HUES6 (cell line): ENCODE results near the gene IDUA.

Experiments
- H3K27ac ChIP-seq: 2 replicates; pipeline ENCODE4 v1.7.0; 2013; ENCODE audit warnings: low read depth, mild to moderate bottlenecking, low read length, inconsistent platforms
- H3K27me3 ChIP-seq: 2 replicates; pipeline ENCODE4 v1.6.1; 2013; ENCODE audit warnings: low read length; ENCODE audit not compliant: control insufficient read depth, insufficient read depth
- H3K36me3 ChIP-seq: 2 replicates; pipeline ENCODE4 v1.6.1; 2013; ENCODE audit warnings: low read length; ENCODE audit not compliant: control insufficient read depth, insufficient read depth
- H3K4me1 ChIP-seq: 2 replicates; pipeline ENCODE4 v1.6.1; 2013; ENCODE audit warnings: low read length; ENCODE audit not compliant: control insufficient read depth, insufficient read depth
- H3K4me3 ChIP-seq: 2 replicates; pipeline ENCODE4 v1.5.1; 2013; ENCODE audit warnings: low read depth, low read length
- H3K9ac ChIP-seq: one replicate; pipeline ENCODE4 v1.6.1; 2013; ENCODE audit warnings: mild to moderate bottlenecking, low read length
- H3K9me3 ChIP-seq: 2 replicates; pipeline ENCODE4 v1.6.1; 2013; ENCODE audit warnings: low read depth, low read length; ENCODE audit not compliant: control insufficient read depth, insufficient read depth

Gene IDUA

DNA sequence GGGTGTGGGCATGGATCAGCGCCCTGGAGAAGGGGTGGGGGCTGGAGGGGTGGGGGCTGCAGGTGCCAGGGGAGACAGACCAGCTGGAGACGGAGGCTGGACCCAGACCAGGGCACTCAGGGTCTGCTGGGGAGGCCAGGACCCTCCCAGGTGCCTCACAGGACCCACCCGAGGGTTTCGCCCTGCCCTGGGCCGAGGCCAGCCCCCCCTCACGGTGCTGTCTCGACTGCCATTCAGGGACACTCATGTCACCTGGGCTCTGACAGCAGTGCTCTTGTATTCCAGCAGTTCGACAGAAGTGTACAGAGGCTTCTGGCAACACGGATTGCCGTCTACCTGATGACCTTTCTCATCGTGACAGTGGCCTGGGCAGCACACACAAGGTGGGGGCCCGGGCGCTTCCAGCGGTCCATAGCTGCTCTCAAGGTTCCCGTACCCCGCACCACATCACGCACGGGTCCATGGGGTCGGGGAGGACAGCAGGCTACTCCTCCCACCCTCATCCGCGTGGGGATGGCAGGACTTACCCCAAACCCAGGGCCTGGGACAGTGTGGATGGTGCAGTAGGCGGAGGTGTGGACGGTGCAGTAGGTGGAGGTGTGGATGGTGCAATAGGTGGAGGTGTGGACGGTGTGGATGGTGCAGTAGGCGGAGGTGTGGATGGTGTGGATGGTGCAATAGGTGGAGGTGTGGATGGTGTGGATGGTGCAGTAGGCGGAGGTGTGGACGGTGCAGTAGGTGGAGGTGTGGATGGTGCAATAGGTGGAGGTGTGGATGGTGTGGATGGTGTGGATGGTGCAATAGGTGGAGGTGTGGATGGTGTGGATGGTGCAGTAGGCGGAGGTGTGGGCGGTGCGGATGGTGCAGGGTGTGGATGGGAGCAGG, 36.5 kb upstream of the IDUA start:
- Histone ChIP-seq H3K9ac (no peak overlapping the region), H3K27me3 (peaks cover 21% of the 10 kb centered on the region; the same call in 1 of the 2 replicates), H3K27ac (no peak overlapping the region), H3K36me3 (no peaks in the 10 kb centered on the region), H3K9me3 (no peaks in the 10 kb centered on the region), H3K4me3 (no peak overlapping the region), H3K4me1 (peaks cover 16% of the 10 kb centered on the region; the same call in 1 of the 2 replicates)

DNA sequence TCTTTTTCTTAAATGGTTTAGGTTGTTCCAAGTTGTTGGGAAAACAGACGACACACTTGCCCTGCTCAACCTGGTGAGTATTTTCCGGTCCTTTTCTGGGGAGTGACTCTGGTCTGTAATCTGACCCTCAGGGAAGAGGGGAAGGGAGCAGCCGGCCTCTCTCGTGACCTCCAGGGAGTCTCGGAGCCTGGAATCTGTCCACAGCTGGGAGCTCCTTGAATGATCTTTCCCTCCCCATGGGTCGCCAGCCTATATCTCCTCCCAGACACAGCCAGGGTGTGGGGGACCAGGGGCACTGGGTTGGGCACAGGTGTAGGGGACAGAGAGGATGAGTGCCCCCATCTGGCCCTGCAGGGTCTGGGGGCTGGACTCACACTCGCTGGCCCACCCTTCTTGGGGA, 35.7 kb upstream of the IDUA start:
- no peak overlapping the region for H3K27ac ChIP-seq
- no peak overlapping the region for H3K4me3 ChIP-seq
- H3K9me3 ChIP-seq: no peaks in the 10 kb centered on the region
- peaks cover 13% of the 10 kb centered on the region; the same call in 1 of the 2 replicates for H3K27me3 ChIP-seq
- H3K36me3 ChIP-seq: no peaks in the 10 kb centered on the region
- no peak overlapping the region for H3K9ac ChIP-seq
- H3K4me1 ChIP-seq: peaks cover 8% of the 10 kb centered on the region; the same call in 1 of the 2 replicates

DNA sequence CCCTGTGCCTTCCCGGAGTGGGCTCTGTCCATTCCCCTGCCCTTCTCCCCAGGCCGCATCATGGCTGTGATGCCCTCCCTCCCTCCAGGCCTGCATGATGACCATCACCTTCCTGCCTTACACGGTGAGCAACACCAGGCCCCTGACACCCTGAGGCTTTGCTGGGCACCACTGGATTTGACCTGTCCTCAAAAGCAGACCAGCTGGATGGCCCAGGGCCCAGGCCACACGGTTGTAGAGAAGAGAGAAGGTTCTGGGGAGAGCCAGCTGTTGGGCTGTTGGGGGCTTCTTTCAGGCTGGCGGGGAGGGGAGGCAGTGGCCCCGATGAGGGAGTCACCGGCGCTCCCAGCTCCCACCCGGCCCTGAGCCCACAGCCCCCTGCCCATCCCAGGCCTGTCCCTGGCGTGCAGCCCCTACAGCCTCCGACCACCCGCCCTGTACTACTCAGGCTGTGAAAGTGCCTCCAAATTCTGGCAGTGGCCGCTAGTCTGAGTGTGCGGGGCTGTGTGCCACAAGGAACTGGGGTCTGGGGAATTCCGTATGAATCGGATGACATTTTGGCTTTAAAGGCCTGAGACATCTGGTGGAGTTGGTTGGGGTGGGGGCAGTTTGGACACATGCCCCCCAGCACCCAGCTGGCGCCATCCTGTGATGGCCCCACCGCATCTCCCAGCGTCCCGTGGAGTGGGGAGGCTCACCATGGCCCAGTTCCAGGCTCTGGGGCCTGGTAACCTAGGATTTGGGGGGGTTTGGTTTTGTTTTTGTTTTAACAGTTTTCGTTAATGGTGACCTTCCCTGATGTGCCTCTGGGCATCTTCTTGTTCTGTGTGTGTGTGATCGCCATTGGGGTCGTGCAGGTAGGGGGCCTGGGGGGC, 35.0 kb upstream of the IDUA start:
- Histone ChIP-seq H3K4me3 (no peak overlapping the region), H3K36me3 (no peaks in the 10 kb centered on the region), H3K9me3 (no peaks in the 10 kb centered on the region), H3K4me1 (peaks cover 7% of the 10 kb centered on the region; the same call in 1 of the 2 replicates), H3K27ac (no peak overlapping the region), H3K27me3 (peaks cover 6% of the 10 kb centered on the region; the same call in 1 of the 2 replicates), H3K9ac (no peak overlapping the region)

DNA sequence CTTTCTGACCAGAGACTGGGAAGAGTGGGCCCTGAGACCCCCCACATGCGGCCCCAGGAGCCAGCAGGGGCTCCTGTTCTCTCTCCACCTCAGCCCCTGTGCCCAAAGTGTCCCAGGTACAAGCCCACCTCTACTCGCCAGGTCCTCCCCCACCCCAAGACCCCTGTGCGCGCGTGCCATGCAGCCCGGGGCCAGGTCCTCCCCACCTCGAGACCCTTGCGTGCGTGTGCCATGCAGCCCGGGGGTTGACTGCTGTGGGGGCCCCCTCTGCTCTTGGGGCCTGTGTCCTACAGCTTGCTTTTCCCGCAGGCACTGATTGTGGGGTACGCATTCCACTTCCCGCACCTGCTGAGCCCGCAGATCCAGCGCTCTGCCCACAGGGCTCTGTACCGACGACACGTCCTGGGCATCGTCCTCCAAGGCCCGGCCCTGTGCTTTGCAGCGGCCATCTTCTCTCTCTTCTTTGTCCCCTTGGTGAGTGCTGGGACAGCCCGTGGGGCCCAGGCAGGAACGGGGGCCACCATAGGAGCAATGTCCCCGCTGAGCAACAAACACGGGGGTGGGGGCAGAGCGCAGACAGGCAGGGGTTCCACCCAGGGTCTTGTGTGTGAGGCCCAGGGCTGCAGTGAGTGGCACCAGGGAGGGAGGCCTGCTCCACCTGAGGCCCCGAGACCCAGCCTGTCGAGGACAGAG, 33.8 kb upstream of the IDUA start:
- no peak overlapping the region for H3K27ac ChIP-seq
- no peaks in the 10 kb centered on the region for H3K36me3 ChIP-seq
- H3K4me1 ChIP-seq: peaks cover 5% of the 10 kb centered on the region; the same call in 1 of the 2 replicates
- H3K9ac ChIP-seq: no peak overlapping the region
- no peaks in the 10 kb centered on the region for H3K27me3 ChIP-seq
- H3K4me3 ChIP-seq: no peak overlapping the region
- no peaks in the 10 kb centered on the region for H3K9me3 ChIP-seq

DNA sequence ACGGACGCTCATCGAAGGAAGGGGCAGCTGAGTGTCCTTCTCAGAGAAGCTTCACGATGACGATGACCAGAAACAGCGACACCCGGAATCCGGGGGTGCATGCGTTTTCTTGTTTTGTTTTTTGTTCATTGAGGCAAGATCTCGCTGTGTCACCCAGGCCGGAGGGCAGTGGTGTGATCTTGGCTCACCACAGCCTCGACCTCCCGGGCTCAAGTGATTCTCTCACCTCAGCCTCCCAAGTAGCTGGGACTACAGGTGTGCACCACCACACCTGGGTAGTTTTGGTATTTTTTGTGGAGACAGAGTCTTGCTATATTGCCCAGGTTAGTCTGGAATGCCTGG, 33.3 kb upstream of the IDUA start:
- Histone ChIP-seq H3K4me3 (no peak overlapping the region), H3K36me3 (no peaks in the 10 kb centered on the region), H3K27me3 (no peaks in the 10 kb centered on the region), H3K9ac (no peak overlapping the region), H3K9me3 (no peaks in the 10 kb centered on the region), H3K27ac (no peak overlapping the region), H3K4me1 (no peaks in the 10 kb centered on the region; the same call in 1 of the 2 replicates)

DNA sequence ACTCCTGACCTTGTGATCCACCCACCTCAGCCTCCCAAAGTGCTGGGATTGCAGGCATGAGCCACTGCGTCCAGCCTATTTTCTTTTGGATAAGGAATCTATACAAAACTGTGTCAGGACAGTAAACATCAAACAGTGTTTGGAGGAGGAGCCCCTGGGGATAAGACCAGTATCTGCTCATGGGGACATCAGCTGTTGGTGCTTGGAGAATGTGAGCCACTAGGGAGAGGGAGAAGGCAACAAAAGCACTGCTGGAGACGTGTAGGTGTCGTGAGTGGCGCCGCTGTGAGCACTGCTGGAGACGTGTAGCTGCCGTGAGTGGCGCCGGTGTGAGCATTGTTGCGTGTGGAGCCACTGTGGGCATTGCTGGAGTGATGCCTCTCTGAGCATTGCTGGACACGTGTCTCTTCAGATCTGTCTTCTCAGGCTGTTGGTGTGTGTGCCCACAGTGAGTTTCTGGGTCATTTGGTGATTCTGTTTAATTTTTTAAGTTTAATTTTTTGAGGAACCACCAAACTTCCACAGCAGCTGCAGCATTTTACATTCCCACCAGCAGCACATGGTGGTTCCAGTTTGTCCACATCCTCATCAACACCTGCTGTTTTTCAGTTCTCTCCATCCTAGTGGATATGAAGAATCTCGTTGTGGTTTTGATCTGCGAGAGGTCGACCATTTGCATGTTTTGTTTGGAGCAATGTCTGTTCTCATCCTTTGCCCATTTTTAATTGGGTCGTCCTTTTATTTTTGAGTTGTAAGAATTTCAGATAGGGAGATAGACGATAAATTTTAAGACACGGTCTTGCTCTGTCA, 32.4 kb upstream of the IDUA start:
- no peaks in the 10 kb centered on the region for H3K36me3 ChIP-seq
- H3K4me3 ChIP-seq: no peak overlapping the region
- H3K9ac ChIP-seq: no peak overlapping the region
- no peak overlapping the region for H3K27ac ChIP-seq
- H3K27me3 ChIP-seq: no peaks in the 10 kb centered on the region
- no peaks in the 10 kb centered on the region for H3K9me3 ChIP-seq
- H3K4me1 ChIP-seq: no peaks in the 10 kb centered on the region; the same call in 1 of the 2 replicates

DNA sequence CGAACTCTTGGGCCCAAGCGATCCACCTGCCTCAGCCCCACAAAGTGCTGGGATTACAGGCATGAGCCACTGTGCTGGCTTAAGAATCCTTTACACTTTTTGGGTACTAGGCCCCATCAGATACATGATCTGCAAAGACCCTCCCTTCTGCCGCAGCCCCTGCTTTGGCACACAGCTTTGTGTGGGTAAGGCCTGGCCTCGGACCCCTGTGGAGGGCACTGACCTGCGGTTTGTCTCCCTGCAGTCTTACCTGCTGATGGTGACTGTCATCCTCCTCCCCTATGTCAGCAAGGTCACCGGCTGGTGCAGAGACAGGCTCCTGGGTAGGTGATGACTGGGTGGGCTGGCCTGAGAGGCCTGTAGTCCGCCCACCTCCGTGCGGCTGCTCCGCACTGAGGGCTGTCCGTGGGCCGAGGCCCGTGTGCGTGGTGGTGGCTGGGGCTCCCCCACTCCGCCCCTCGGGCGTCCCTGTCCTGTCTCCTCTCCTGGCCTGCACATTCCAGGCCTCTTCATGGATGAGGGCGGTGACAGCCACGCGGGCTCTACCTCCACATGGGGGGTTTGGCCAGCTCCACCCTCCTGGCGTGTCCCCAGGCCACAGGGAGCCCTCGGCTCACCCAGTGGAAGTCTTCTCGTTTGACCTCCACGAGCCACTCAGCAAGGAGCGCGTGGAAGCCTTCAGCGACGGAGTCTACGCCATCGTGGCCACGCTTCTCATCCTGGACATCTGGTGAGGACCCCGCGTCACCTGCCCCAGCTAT, 31.5 kb upstream of the IDUA start:
- Histone ChIP-seq H3K36me3 (0 out of 2 replicates have a peak, but pooled peaks cover 2% of the 10 kb centered on the region), H3K9me3 (no peaks in the 10 kb centered on the region), H3K9ac (no peak overlapping the region), H3K4me1 (no peaks in the 10 kb centered on the region; the same call in 1 of the 2 replicates), H3K27ac (no peak overlapping the region), H3K4me3 (no peak overlapping the region), H3K27me3 (no peaks in the 10 kb centered on the region)

DNA sequence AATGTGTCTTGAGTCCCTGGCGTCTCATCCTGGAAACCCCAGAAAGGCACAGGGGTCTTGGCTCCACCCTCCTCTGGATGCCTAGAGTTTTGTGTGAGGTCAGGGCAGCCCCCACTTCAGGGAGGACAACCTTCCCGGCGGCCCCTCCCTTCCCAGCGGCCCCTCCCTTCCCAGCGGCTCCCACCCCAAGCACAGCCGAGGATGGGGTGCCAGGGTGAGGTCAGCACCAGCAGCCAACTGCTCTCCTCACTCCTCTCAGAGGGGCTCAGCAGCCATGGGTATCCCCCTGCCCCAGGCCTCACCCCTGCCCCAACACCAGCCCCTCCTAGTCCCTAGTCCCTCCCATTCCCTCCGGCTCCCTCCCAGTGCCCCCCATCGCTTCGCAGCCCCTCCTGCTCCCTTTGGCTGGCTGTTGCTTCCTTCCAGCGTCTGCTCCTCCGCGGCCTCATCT, 30.9 kb upstream of the IDUA start:
- Histone ChIP-seq H3K9me3 (no peaks in the 10 kb centered on the region), H3K36me3 (0 out of 2 replicates have a peak, but pooled peaks cover 3% of the 10 kb centered on the region), H3K27me3 (no peaks in the 10 kb centered on the region), H3K4me1 (no peaks in the 10 kb centered on the region; the same call in 1 of the 2 replicates), H3K9ac (no peak overlapping the region), H3K4me3 (no peak overlapping the region), H3K27ac (no peak overlapping the region)

DNA sequence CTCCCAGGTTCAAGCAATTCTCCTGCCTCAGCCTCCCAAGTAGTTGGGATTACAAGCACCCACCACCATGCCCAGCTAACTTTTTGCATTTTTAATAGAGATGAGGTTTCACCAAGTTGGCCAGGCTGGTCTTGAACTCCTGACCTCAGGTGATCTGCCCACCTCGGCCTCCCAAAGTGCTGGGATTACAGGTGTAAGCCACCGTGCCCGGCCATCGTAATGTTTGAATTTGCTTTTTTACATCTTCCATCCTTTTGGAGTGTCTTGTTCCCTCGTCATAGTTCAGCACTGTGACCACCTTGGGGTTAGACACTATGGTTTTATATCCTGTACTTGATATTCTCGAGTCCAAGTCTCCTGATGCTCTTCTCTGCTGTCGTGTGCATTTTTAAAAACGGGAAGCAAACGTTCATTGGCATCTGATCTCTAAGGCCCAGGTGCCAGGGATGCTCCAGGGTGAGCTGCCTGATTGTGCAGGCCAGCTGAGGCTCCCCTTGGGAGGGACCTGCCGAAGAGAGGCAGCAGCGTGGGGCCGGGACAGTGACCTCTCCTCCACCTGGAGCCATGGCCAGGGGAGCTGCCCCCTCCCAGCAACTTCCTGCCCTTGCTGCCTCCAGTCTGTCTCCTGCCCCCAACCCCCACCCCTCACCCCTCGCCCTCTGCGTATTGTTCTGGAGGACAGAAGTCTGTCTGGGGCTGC, 30.2 kb upstream of the IDUA start:
- Histone ChIP-seq H3K36me3 (peaks cover 4% of the 10 kb centered on the region; the same call in 1 of the 2 replicates), H3K27me3 (no peaks in the 10 kb centered on the region), H3K4me3 (no peak overlapping the region), H3K27ac (no peak overlapping the region), H3K9ac (no peak overlapping the region), H3K4me1 (no peaks in the 10 kb centered on the region), H3K9me3 (no peaks in the 10 kb centered on the region)
